A204.1 (cell line): ENCODE data around the gene RTBDN.

ENCODE experiments used
- FAIRE-seq: peaks from 2 replicates; lab custom pipeline; 2012; peaks lifted over from hg19 to GRCh38; lab: Jason Lieb, UNC

Gene RTBDN

GRCh38 chr19:12834566-12834943 lies at the start of gene RTBDN:
Gene RTBDN, minus strand, starts transcription at chr19:12834579. Its CDS starts 4,600 bp downstream, at chr19:12829979.
- FAIRE-seq: no peak

GRCh38 chr19:12882589-12882988 lies 48.2 kb upstream of the RTBDN start:
- FAIRE-seq: no peak

GRCh38 chr19:12881172-12881808 lies 46.9 kb upstream of the RTBDN start, which contains the start of gene DNASE2:
Gene DNASE2, minus strand, starts transcription at chr19:12881449. Its CDS starts 74 bp downstream, at chr19:12881375.
- peak; percentile 89 for FAIRE-seq

- no peak for FAIRE-seq
These were observed 46.3 kb upstream of the RTBDN start for GRCh38 chr19:12880551-12881171.

GRCh38 chr19:12875086-12875485 lies 40.7 kb upstream of the RTBDN start:
- no peak for FAIRE-seq

GRCh38 chr19:12873891-12874745 lies 39.7 kb upstream of the RTBDN start:
- FAIRE-seq: no peak

GRCh38 chr19:12872941-12873890 lies 38.8 kb upstream of the RTBDN start:
- no peak for FAIRE-seq

- FAIRE-seq: no peak
These were observed 37.9 kb upstream of the RTBDN start for GRCh38 chr19:12872255-12872654.

- no peak for FAIRE-seq
These were observed 37.3 kb upstream of the RTBDN start for GRCh38 chr19:12871681-12872080.

- FAIRE-seq: no peak
These were observed 34.2 kb upstream of the RTBDN start for GRCh38 chr19:12868540-12869112.

- FAIRE-seq: no peak
These were observed 33.0 kb upstream of the RTBDN start for GRCh38 chr19:12867120-12868099.

GRCh38 chr19:12866416-12867119 lies 32.2 kb upstream of the RTBDN start:
- no peak for FAIRE-seq

- no peak for FAIRE-seq
These were observed 31.5 kb upstream of the RTBDN start for GRCh38 chr19:12865746-12866415.

- no peak for FAIRE-seq
These were observed 30.6 kb upstream of the RTBDN start for GRCh38 chr19:12864721-12865715.

- FAIRE-seq: no peak
These were observed 29.8 kb upstream of the RTBDN start for GRCh38 chr19:12864143-12864542.

GRCh38 chr19:12859546-12859945 lies 25.2 kb upstream of the RTBDN start:
- no peak for FAIRE-seq

GRCh38 chr19:12858041-12858928 lies 23.9 kb upstream of the RTBDN start:
- FAIRE-seq: no peak
